ENCODE measurements around the gene RFTN2. TPM values are rescaled to one million over a fixed set of nuclear protein-coding genes. Genes with fewer than 3 reads are reported as not detected.

Gene RFTN2
- total RNA-seq, 1 donor from 2014 or later = not detected

GRCh38 chr2:197615016-197615652, 60.3 kb downstream of the RFTN2 start:
- H3K4me1 Mint-ChIP-seq (ENCODE audit: low read depth) = no peaks in the 10 kb centered on the region

GRCh38 chr2:197614532-197614931, 60.9 kb downstream of the RFTN2 start:
- Mint-ChIP-seq H3K36me3 (ENCODE audit: low read depth) (no peaks in the 10 kb centered on the region), H3K4me1 (ENCODE audit: low read depth) (no peaks in the 10 kb centered on the region), H3K27me3 (ENCODE audit: low read depth) (peaks cover 8% of the 10 kb centered on the region), H3K9me3 (no peaks in the 10 kb centered on the region), H3K27ac (no peak overlapping the region), H3K4me3 (ENCODE audit: low read depth) (no peak overlapping the region)
- DNase-seq (ENCODE audit: low spot score) = no peak
- intact Hi-C loops (cut with micrococcal nuclease) = no loop called here

More at GRCh38 chr2:197615016-197615652, 60.3 kb downstream of the RFTN2 start:
- H3K9me3 Mint-ChIP-seq = no peaks in the 10 kb centered on the region
- intact Hi-C loops (cut with micrococcal nuclease) = no loop called here
- H3K4me3 Mint-ChIP-seq (ENCODE audit: low read depth) = no peak overlapping the region
- DNase-seq (ENCODE audit: low spot score) = no peak
- H3K27me3 Mint-ChIP-seq (ENCODE audit: low read depth) = peaks cover 8% of the 10 kb centered on the region
- H3K27ac Mint-ChIP-seq = no peak overlapping the region
- H3K36me3 Mint-ChIP-seq (ENCODE audit: low read depth) = no peaks in the 10 kb centered on the region

- H3K27ac Mint-ChIP-seq = no peak overlapping the region
- DNase-seq (ENCODE audit: low spot score) = no peak
- peaks cover 6% of the 10 kb centered on the region for H3K9me3 Mint-ChIP-seq
- H3K36me3 Mint-ChIP-seq (ENCODE audit: low read depth) = no peaks in the 10 kb centered on the region
- H3K27me3 Mint-ChIP-seq (ENCODE audit: low read depth) = peaks cover 8% of the 10 kb centered on the region
- intact Hi-C loops (cut with micrococcal nuclease) = no loop called here
- H3K4me3 Mint-ChIP-seq (ENCODE audit: low read depth) = no peak overlapping the region
- H3K4me1 Mint-ChIP-seq (ENCODE audit: low read depth) = no peaks in the 10 kb centered on the region
These were observed 61.8 kb downstream of the RFTN2 start for GRCh38 chr2:197613509-197613987.

GRCh38 chr2:197606180-197606579, 69.2 kb downstream of the RFTN2 start:
- intact Hi-C loops (cut with micrococcal nuclease) = no loop called here
- peaks cover 4% of the 10 kb centered on the region for H3K27me3 Mint-ChIP-seq (ENCODE audit: low read depth)
- no peaks in the 10 kb centered on the region for H3K36me3 Mint-ChIP-seq (ENCODE audit: low read depth)
- no peak overlapping the region for H3K4me3 Mint-ChIP-seq (ENCODE audit: low read depth)
- no peak for DNase-seq (ENCODE audit: low spot score)
- H3K27ac Mint-ChIP-seq = no peak overlapping the region
- peaks cover 6% of the 10 kb centered on the region for H3K4me1 Mint-ChIP-seq (ENCODE audit: low read depth)
- peaks cover 6% of the 10 kb centered on the region for H3K9me3 Mint-ChIP-seq

GRCh38 chr2:197604117-197604860, 71.1 kb downstream of the RFTN2 start:
- Mint-ChIP-seq H3K4me1 (ENCODE audit: low read depth) (peaks cover 8% of the 10 kb centered on the region), H3K36me3 (ENCODE audit: low read depth) (no peaks in the 10 kb centered on the region), H3K27ac (no peak overlapping the region), H3K27me3 (ENCODE audit: low read depth) (peaks cover 5% of the 10 kb centered on the region), H3K4me3 (ENCODE audit: low read depth) (no peak overlapping the region), H3K9me3 (peaks cover 5% of the 10 kb centered on the region)
- no peak for DNase-seq (ENCODE audit: low spot score)
- intact Hi-C loops (cut with micrococcal nuclease) = no loop called here

- Mint-ChIP-seq H3K36me3 (ENCODE audit: low read depth) (no peaks in the 10 kb centered on the region), H3K27me3 (ENCODE audit: low read depth) (peaks cover 16% of the 10 kb centered on the region), H3K4me1 (ENCODE audit: low read depth) (peaks cover 11% of the 10 kb centered on the region), H3K9me3 (no peaks in the 10 kb centered on the region), H3K4me3 (ENCODE audit: low read depth) (no peak overlapping the region), H3K27ac (no peak overlapping the region)
- DNase-seq (ENCODE audit: low spot score) = no peak
- intact Hi-C loops (cut with micrococcal nuclease) = no loop called here
These were observed 73.7 kb downstream of the RFTN2 start for GRCh38 chr2:197601726-197602125.

- no peaks in the 10 kb centered on the region for H3K36me3 Mint-ChIP-seq (ENCODE audit: low read depth)
- no peaks in the 10 kb centered on the region for H3K9me3 Mint-ChIP-seq
- no peak overlapping the region for H3K27ac Mint-ChIP-seq
- peaks cover 23% of the 10 kb centered on the region for H3K27me3 Mint-ChIP-seq (ENCODE audit: low read depth)
- peaks cover 6% of the 10 kb centered on the region for H3K4me1 Mint-ChIP-seq (ENCODE audit: low read depth)
- H3K4me3 Mint-ChIP-seq (ENCODE audit: low read depth) = no peak overlapping the region
- DNase-seq (ENCODE audit: low spot score) = no peak
- intact Hi-C loops (cut with micrococcal nuclease) = no loop called here
These were observed 75.1 kb downstream of the RFTN2 start for GRCh38 chr2:197600306-197600705.

- H3K4me3 Mint-ChIP-seq (ENCODE audit: low read depth) = no peak overlapping the region
These were observed 76.0 kb downstream of the RFTN2 start for GRCh38 chr2:197599285-197599965.

GRCh38 chr2:197598450-197598849, 76.9 kb downstream of the RFTN2 start:
- Mint-ChIP-seq H3K4me1 (ENCODE audit: low read depth) (peaks cover 5% of the 10 kb centered on the region), H3K9me3 (no peaks in the 10 kb centered on the region), H3K4me3 (ENCODE audit: low read depth) (no peak overlapping the region), H3K27me3 (ENCODE audit: low read depth) (peaks cover 31% of the 10 kb centered on the region), H3K36me3 (ENCODE audit: low read depth) (no peaks in the 10 kb centered on the region), H3K27ac (no peak overlapping the region)
- intact Hi-C loops (cut with micrococcal nuclease) = no loop called here
- no peak for DNase-seq (ENCODE audit: low spot score)

More at GRCh38 chr2:197599285-197599965, 76.0 kb downstream of the RFTN2 start:
- Mint-ChIP-seq H3K27ac (no peak overlapping the region), H3K4me1 (ENCODE audit: low read depth) (peaks cover 6% of the 10 kb centered on the region), H3K9me3 (no peaks in the 10 kb centered on the region), H3K36me3 (ENCODE audit: low read depth) (no peaks in the 10 kb centered on the region), H3K27me3 (ENCODE audit: low read depth) (peaks cover 31% of the 10 kb centered on the region)
- intact Hi-C loops (cut with micrococcal nuclease) = no loop called here
- no peak for DNase-seq (ENCODE audit: low spot score)

GRCh38 chr2:197597166-197597565, 78.2 kb downstream of the RFTN2 start:
- no peak for DNase-seq (ENCODE audit: low spot score)
- H3K36me3 Mint-ChIP-seq (ENCODE audit: low read depth) = no peaks in the 10 kb centered on the region
- no peak overlapping the region for H3K4me3 Mint-ChIP-seq (ENCODE audit: low read depth)
- H3K4me1 Mint-ChIP-seq (ENCODE audit: low read depth) = peaks cover 5% of the 10 kb centered on the region
- intact Hi-C loops (cut with micrococcal nuclease) = no loop called here
- H3K9me3 Mint-ChIP-seq = no peaks in the 10 kb centered on the region
- H3K27ac Mint-ChIP-seq = no peak overlapping the region
- H3K27me3 Mint-ChIP-seq (ENCODE audit: low read depth) = peaks cover 30% of the 10 kb centered on the region

GRCh38 chr2:197596766-197597165, 78.6 kb downstream of the RFTN2 start:
- DNase-seq (ENCODE audit: low spot score) = no peak
- Mint-ChIP-seq H3K27me3 (ENCODE audit: low read depth) (peaks cover 30% of the 10 kb centered on the region), H3K4me1 (ENCODE audit: low read depth) (peaks cover 5% of the 10 kb centered on the region), H3K4me3 (ENCODE audit: low read depth) (no peak overlapping the region), H3K36me3 (ENCODE audit: low read depth) (no peaks in the 10 kb centered on the region), H3K27ac (no peak overlapping the region), H3K9me3 (no peaks in the 10 kb centered on the region)
- intact Hi-C loops (cut with micrococcal nuclease) = no loop called here

- H3K27me3 Mint-ChIP-seq (ENCODE audit: low read depth) = peaks cover 19% of the 10 kb centered on the region
- H3K36me3 Mint-ChIP-seq (ENCODE audit: low read depth) = no peaks in the 10 kb centered on the region
- no peaks in the 10 kb centered on the region for H3K4me1 Mint-ChIP-seq (ENCODE audit: low read depth)
- H3K27ac Mint-ChIP-seq = no peak overlapping the region
- no peaks in the 10 kb centered on the region for H3K9me3 Mint-ChIP-seq
- intact Hi-C loops (cut with micrococcal nuclease) = no loop called here
- no peak overlapping the region for H3K4me3 Mint-ChIP-seq (ENCODE audit: low read depth)
- no peak for DNase-seq (ENCODE audit: low spot score)
These were observed 83.9 kb downstream of the RFTN2 start for GRCh38 chr2:197591339-197592072.

All from activated T-helper 2 cell treated with anti-CD3 and anti-CD28 coated beads, Interferon-gamma antibody, Interleukin-2, Interleukin-4, amounts not matched to agents 10 μg/mL and 5 μg/mL and 100 μg/mL, durations not matched to agents 14 hours and 24 hours and 36 hours (primary cell).